ENCODE data around the gene DNAH5.

- TF ChIP-seq TAF1 (CRISPR knock-in tag; IDR thresholded peaks at IDR 0.05) = no peak
- no peak for TF ChIP-seq NR2F1 (CRISPR knock-in tag; IDR thresholded peaks at IDR 0.05)
- TF ChIP-seq PBX3 (CRISPR knock-in tag; IDR thresholded peaks at IDR 0.05; ENCODE audit: borderline replicate concordance) = no peak
- no peak for TF ChIP-seq CTCF (CRISPR knock-in tag; IDR thresholded peaks at IDR 0.05)
- TF ChIP-seq GLI4 (CRISPR knock-in tag; IDR thresholded peaks at IDR 0.05; ENCODE audit: borderline replicate concordance) = no peak
- TF ChIP-seq ATF2 (CRISPR knock-in tag; IDR thresholded peaks at IDR 0.05) = no peak
- no peak for TF ChIP-seq ZBTB33 (CRISPR knock-in tag; IDR thresholded peaks at IDR 0.05)
- TF ChIP-seq RNF2 (conservative IDR thresholded peaks at IDR 0.05; ENCODE audit: low read depth) = no peak
- TF ChIP-seq NFIC (IDR thresholded peaks at IDR 0.05; ENCODE audit: low read length) = no peak
- TF ChIP-seq GRHL1 (CRISPR knock-in tag; conservative IDR thresholded peaks at IDR 0.05) = no peak
- TF ChIP-seq ZBTB49 (CRISPR knock-in tag; IDR thresholded peaks at IDR 0.05; ENCODE audit: borderline replicate concordance) = no peak
- TF ChIP-seq ZNF253 (CRISPR knock-in tag; IDR thresholded peaks at IDR 0.05; ENCODE audit: borderline replicate concordance) = no peak
- no peak for TF ChIP-seq ZFAT (CRISPR knock-in tag; conservative IDR thresholded peaks at IDR 0.05)
- TF ChIP-seq, protein P1, sequence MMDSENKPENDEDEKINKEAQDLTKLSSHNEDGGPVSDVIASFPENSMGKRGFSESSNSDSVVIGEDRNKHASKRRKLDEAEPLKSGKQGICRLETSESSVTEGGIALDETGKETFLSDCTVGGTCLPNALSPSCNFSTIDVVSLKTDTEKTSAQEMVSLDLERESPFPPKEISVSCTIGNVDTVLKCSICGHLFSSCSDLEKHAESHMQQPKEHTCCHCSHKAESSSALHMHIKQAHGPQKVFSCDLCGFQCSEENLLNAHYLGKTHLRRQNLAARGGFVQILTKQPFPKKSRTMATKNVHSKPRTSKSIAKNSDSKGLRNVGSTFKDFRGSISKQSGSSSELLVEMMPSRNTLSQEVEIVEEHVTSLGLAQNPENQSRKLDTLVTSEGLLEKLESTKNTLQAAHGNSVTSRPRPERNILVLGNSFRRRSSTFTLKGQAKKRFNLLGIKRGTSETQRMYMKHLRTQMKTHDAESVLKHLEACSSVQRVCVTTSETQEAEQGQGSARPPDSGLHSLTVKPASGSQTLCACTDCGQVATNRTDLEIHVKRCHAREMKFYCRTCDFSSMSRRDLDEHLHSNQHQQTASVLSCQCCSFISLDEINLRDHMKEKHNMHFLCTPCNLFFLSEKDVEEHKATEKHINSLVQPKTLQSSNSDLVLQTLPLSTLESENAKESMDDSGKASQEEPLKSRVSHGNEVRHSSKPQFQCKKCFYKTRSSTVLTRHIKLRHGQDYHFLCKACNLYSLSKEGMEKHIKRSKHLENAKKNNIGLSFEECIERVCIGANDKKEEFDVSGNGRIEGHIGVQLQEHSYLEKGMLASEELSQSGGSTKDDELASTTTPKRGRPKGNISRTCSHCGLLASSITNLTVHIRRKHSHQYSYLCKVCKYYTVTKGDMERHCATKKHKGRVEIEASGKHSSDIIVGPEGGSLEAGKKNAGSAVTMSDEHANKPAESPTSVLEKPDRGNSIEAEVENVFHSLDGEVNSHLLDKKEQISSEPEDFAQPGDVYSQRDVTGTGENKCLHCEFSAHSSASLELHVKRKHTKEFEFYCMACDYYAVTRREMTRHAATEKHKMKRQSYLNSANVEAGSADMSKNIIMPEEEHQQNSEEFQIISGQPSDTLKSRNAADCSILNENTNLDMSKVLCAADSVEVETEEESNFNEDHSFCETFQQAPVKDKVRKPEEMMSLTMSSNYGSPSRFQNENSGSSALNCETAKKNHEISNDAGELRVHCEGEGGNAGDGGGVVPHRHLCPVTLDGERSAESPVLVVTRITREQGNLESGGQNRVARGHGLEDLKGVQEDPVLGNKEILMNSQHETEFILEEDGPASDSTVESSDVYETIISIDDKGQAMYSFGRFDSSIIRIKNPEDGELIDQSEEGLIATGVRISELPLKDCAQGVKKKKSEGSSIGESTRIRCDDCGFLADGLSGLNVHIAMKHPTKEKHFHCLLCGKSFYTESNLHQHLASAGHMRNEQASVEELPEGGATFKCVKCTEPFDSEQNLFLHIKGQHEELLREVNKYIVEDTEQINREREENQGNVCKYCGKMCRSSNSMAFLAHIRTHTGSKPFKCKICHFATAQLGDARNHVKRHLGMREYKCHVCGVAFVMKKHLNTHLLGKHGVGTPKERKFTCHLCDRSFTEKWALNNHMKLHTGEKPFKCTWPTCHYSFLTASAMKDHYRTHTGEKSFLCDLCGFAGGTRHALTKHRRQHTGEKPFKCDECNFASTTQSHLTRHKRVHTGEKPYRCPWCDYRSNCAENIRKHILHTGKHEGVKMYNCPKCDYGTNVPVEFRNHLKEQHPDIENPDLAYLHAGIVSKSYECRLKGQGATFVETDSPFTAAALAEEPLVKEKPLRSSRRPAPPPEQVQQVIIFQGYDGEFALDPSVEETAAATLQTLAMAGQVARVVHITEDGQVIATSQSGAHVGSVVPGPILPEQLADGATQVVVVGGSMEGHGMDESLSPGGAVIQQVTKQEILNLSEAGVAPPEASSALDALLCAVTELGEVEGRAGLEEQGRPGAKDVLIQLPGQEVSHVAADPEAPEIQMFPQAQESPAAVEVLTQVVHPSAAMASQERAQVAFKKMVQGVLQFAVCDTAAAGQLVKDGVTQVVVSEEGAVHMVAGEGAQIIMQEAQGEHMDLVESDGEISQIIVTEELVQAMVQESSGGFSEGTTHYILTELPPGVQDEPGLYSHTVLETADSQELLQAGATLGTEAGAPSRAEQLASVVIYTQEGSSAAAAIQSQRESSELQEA (CRISPR knock-in tag; IDR thresholded peaks at IDR 0.05; ENCODE audit: not compliant biosample characterization) = no peak
Observed at GRCh38 chr5:13910201-13910600, 34.3 kb downstream of the DNAH5 start.
